Adrenal gland (tissue), 5 donors: Measurements from ENCODE around the gene OXT.

Experiments
- CTCF ChIP-seq, 6 experiments: fragments of 450-650 bp in 4 of 6; fragments of 200-600 bp in 2 of 6; sonication (generic) in 1 of 6; IDR thresholded peaks; 1 replicate in 5 of 6; 2 replicates in 1 of 6; pipeline versions ENCODE4 v1.5.1 to v1.8.0; 2016 to 2021; ENCODE audit warnings: antibody characterized with exemption in 6 of 6, mild to moderate bottlenecking in 2 of 6, moderate library complexity in 1 of 6
- POLR2A ChIP-seq, 2 donors: fragments of 450-650 bp; IDR thresholded peaks; one replicate each; pipeline ENCODE4 v1.6.1; 2017; ENCODE audit warnings: antibody characterized with exemption in 2 of 2, mild to moderate bottlenecking in 2 of 2, moderate library complexity in 1 of 2
- donor health status: DM: no; HTN: no; CAD: no.

DNA sequence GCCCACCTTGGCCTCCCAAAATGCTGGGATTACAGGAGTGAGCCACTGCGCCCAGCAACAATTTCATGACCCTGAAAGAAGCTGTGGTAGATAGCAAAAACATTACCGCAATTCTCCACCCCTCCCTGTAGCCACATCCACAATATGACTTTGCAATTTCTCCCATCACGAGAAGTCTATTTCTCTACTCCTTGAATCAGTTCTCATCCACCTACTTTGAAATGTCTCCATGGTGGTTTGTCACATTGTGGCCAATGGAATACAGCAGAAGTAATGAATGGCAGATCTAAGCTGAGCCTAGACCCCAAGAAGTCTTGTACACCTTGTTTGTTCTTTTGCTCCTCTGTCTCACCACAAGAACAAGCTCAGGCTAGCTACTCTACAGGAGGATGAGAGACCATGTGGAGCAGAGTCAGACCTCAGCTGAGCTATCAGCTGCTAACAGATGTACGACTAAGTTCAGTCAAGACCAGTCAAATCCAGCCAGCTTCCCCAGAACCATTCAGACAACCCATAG lies 6.3 kb downstream of the OXT start:
- no peak for TF ChIP-seq CTCF (IDR thresholded peaks at IDR 0.05)
- no peak for TF ChIP-seq POLR2A (IDR thresholded peaks at IDR 0.05)
